Gastrocnemius medialis (tissue), 4 donors: ENCODE results near the gene VSX1.

Source experiments
- CTCF ChIP-seq, 5 experiments: fragments of 450-650 bp in 3 of 5; fragments of 200-600 bp in 2 of 5; sonication (generic) in 2 of 5; IDR thresholded peaks in 4 of 5; conservative IDR thresholded peaks in 1 of 5; 1 replicate in 4 of 5; 2 replicates in 1 of 5; pipeline ENCODE4 v1.5.1; 2016 to 2019; ENCODE audit warnings: antibody characterized with exemption in 5 of 5, mild to moderate bottlenecking in 3 of 5, moderate library complexity in 3 of 5
- POLR2A ChIP-seq, 2 donors: fragments of 450-650 bp; IDR thresholded peaks; one replicate each; pipeline ENCODE4 v1.6.1; 2017; ENCODE audit warnings: antibody characterized with exemption in 2 of 2, mild to moderate bottlenecking in 2 of 2, moderate library complexity in 2 of 2

GRCh38 chr20:25089096-25089495, 7.2 kb upstream of the VSX1 start:
- no peak for TF ChIP-seq CTCF (IDR thresholded peaks at IDR 0.05 in 4 of 5, conservative IDR thresholded peaks at IDR 0.05 in 1 of 5)
- no peak for TF ChIP-seq POLR2A (IDR thresholded peaks at IDR 0.05)
